HepG2 (cell line): ENCODE data around the gene SNX2. TPM values are rescaled to one million over a fixed set of nuclear protein-coding genes. Genes with fewer than 3 reads are reported as not detected.

Experiments
- ATAC-seq: fragments of 200-7000 bp; cut with Tn5 transposase; 3 replicates; pipeline ENCODE4 v1.9.1; 2020; ENCODE audit warnings: mild to moderate bottlenecking, moderate library complexity
- BruUV-seq: library from RNA; stranded (reverse); fragments of 400-500 nt; replicated peaks from 2 replicates; lab custom pipeline; 2021; lab: Mats Ljungman, UMichigan
- CTCF ChIA-PET: fragments of 300-600 bp; formaldehyde crosslinking; extraction: SDS; loops from one replicate; lab custom pipeline; 2021; ENCODE audit warnings: low total read pairs, inconsistent platforms, low intra/inter-chr PET ratio; lab: Yijun Ruan, JAX
- POLR2A ChIA-PET: fragments of 350-600 bp; sonication (Branson Sonifier 250); formaldehyde crosslinking; loops from one replicate; lab custom pipeline; 2020; ENCODE audit warnings: antibody characterized with exemption, inconsistent platforms; lab: Yijun Ruan, JAX
- DNase-seq: peaks from one replicate; pipeline ENCODE4 v3.0.0-alpha.2; 2015; ENCODE audit warnings: low spot score
- FAIRE-seq: peaks from 3 replicates; lab custom pipeline; 2011; peaks lifted over from hg19 to GRCh38; lab: Jason Lieb, UNC
- H2AFZ ChIP-seq: one replicate; pipeline ENCODE4 v1.6.1; 2011; ENCODE audit warnings: low read length, inconsistent platforms
- H3K27ac ChIP-seq: fragments of 300-600 bp; 3 replicates; pipeline ENCODE4 v1.8.0; 2011; ENCODE audit warnings: mixed run types, mild to moderate bottlenecking, mixed read lengths, low read length, inconsistent platforms; ENCODE audit not compliant: insufficient read depth; ENCODE audit errors: extremely low read length
- H3K27me3 ChIP-seq, 2 experiments: fragments of 200-600 bp in 1 of 2; 2 replicates in 1 of 2; 3 replicates in 1 of 2; pipeline versions ENCODE4 v1.6.0 to v1.8.0; 2011; ENCODE audit warnings: low read length in 2 of 2, mild to moderate bottlenecking in 2 of 2, moderate library complexity in 2 of 2, inconsistent platforms in 1 of 2; ENCODE audit not compliant: insufficient read depth in 2 of 2, control insufficient read depth in 1 of 2
- H3K36me3 ChIP-seq, 2 experiments: fragments of 200-600 bp in 1 of 2; replicated peaks in 1 of 2; 2 replicates in 1 of 2; 3 replicates in 1 of 2; pipeline versions ENCODE4 v1.5.1 to v1.8.0; 2011; ENCODE audit warnings: low read length in 2 of 2, inconsistent platforms in 1 of 2; ENCODE audit not compliant: insufficient read depth in 2 of 2, control insufficient read depth in 1 of 2
- H3K4me1 ChIP-seq: 2 replicates; pipeline ENCODE4 v1.5.1; 2012; ENCODE audit warnings: low read length, inconsistent platforms; ENCODE audit not compliant: insufficient read depth
- H3K4me2 ChIP-seq: 2 replicates; pipeline ENCODE4 v1.6.0; 2011; ENCODE audit warnings: low read depth, low read length, inconsistent platforms
- H3K4me3 ChIP-seq, 3 experiments: fragments of 200-600 bp in 1 of 3; sonication (generic), shearing (Covaris generic) in 1 of 3; replicated peaks in 1 of 3; 2 replicates each; pipeline ENCODE4 v1.5.1; 2011 to 2016; ENCODE audit warnings: low read length in 3 of 3, inconsistent platforms in 2 of 3, low read depth in 2 of 3, mild to moderate bottlenecking in 2 of 3, control low read depth in 1 of 3, mixed read lengths in 1 of 3; ENCODE audit not compliant: insufficient read depth in 1 of 3
- H3K79me2 ChIP-seq: one replicate; pipeline ENCODE4 v1.6.1; 2011; ENCODE audit warnings: low read length, inconsistent platforms; ENCODE audit not compliant: insufficient read depth
- H3K9ac ChIP-seq: 2 replicates; pipeline ENCODE4 v1.6.0; 2011; ENCODE audit warnings: mild to moderate bottlenecking, low read depth, low read length, inconsistent platforms; ENCODE audit not compliant: insufficient read depth
- H3K9me3 ChIP-seq: 2 replicates; pipeline ENCODE4 v1.5.1; 2012; ENCODE audit warnings: mild to moderate bottlenecking, low read length
- H4K20me1 ChIP-seq: 2 replicates; pipeline ENCODE4 v1.6.0; 2011; ENCODE audit warnings: inconsistent platforms, mild to moderate bottlenecking, low read length, moderate library complexity; ENCODE audit not compliant: insufficient read depth
- ARID4A ChIP-seq: sonication (generic); formaldehyde crosslinking; IDR thresholded peaks from 2 replicates; pipeline ENCODE4 v1.5.0; 2020; ENCODE audit warnings: mild to moderate bottlenecking, missing genetic modification reagents, borderline replicate concordance
- KDM3A ChIP-seq: IDR thresholded peaks from 2 replicates; pipeline ENCODE4 v1.6.1; 2018; ENCODE audit warnings: low read depth, missing compliant biosample characterization
- MAFF ChIP-seq: IDR thresholded peaks from 2 replicates; pipeline ENCODE4 v1.6.1; 2011; ENCODE audit warnings: low read depth, low read length, improper control_type of control experiment
- MAFK ChIP-seq, 2 experiments: IDR thresholded peaks in 1 of 2; conservative IDR thresholded peaks in 1 of 2; 2 replicates each; pipeline ENCODE4 v1.6.1; 2011; ENCODE audit warnings: improper control_type of control experiment in 2 of 2, low read length in 2 of 2
- MBD4 ChIP-seq: IDR thresholded peaks from 2 replicates; pipeline ENCODE4 v1.6.1; 2012; ENCODE audit warnings: low read length, inconsistent platforms, borderline replicate concordance
- SSRP1 ChIP-seq: IDR thresholded peaks from 2 replicates; pipeline ENCODE4 v1.6.1; 2016; ENCODE audit warnings: control low read depth
- ZC3H13 ChIP-seq: sonication (generic); formaldehyde crosslinking; IDR thresholded peaks from 2 replicates; pipeline ENCODE4 v1.8.1; 2023; ENCODE audit warnings: mild to moderate bottlenecking, missing genetic modification reagents, moderate library complexity
- ZNF17 ChIP-seq: sonication (generic); formaldehyde crosslinking; IDR thresholded peaks from 2 replicates; pipeline ENCODE4 v1.5.0; 2020; ENCODE audit warnings: mild to moderate bottlenecking, missing genetic modification reagents
- ZNF430 ChIP-seq: sonication (generic); formaldehyde crosslinking; IDR thresholded peaks from 2 replicates; pipeline ENCODE4 v1.9.0; 2021; ENCODE audit warnings: mild to moderate bottlenecking, missing genetic modification reagents
- ZNF563 ChIP-seq: sonication (generic); formaldehyde crosslinking; IDR thresholded peaks from 2 replicates; pipeline ENCODE4 v1.8.0; 2022; ENCODE audit warnings: mild to moderate bottlenecking, moderate library complexity, missing genetic modification reagents
- ZNF790 ChIP-seq: sonication (generic); formaldehyde crosslinking; IDR thresholded peaks from 2 replicates; pipeline ENCODE4 v1.8.0; 2022; ENCODE audit warnings: missing genetic modification reagents, mild to moderate bottlenecking, borderline replicate concordance
- WGBS: methylation state at CpG from one replicate; pipeline ENCODE4 v1.1.6; 2017; ENCODE audit warnings: low lambda C conversion rate; 5-methylcytosine and 5-hydroxymethylcytosine counted together
- in situ Hi-C: cut with HindIII; loops from 2 replicates; pipeline ENCODE4 v1.10.0; 2017; ENCODE audit warnings: low pct_unique_long_range_greater_than_20kb; ENCODE audit not compliant: extremely low pct_ligation_motif_present
- intact Hi-C: fragments of 100-400 bp; cut with micrococcal nuclease; formaldehyde crosslinking; loops from one replicate; pipeline ENCODE4 v1.10.0; 2022; ENCODE audit not compliant: unreplicated experiment
- polyA plus RNA-seq, 8 experiments: library from polyadenylated mRNA; depleted of rRNA in 3 of 8; stranded (reverse) in 7 of 8; unstranded in 1 of 8; fragments of >200 nt; fragmentation: Illumina TruSeq in 4 of 8; extraction: Trizol in 4 of 8; gene quantifications; 2 replicates each; pipeline versions ENCODE4 v1.2.1 to v1.2.3, GENCODE V29; 2011 to 2016; ENCODE audit warnings: low read depth in 4 of 8, missing spikeins in 1 of 8, mixed read lengths in 1 of 8; ENCODE audit not compliant: insufficient read depth in 1 of 8
- total RNA-seq, 5 experiments: library from RNA; depleted of rRNA; stranded (reverse); fragments of >200 nt; fragmentation: Illumina TruSeq; extraction: Trizol; gene quantifications; 2 replicates each; pipeline ENCODE4 v1.2.3, GENCODE V29; 2016; ENCODE audit warnings: low read depth in 1 of 5
- TF ChIP-seq, protein P1 (sequence below): IDR thresholded peaks from 2 replicates; pipeline ENCODE4 v1.4.0; 2020; ENCODE audit warnings: mild to moderate bottlenecking, missing genetic modification reagents

The SNX2 gene
- total and polyA plus RNA-seq, 2 of the 13 experiments (the other 11 are each of a cell fraction or from before 2014, with no cell fraction given): 26.4 to 78.8 TPM

- POLR2A ChIA-PET: no interaction called here
- no peak overlapping the region for H3K27ac ChIP-seq
- peaks cover 14% of the 10 kb centered on the region for H3K4me1 ChIP-seq
- TF ChIP-seq ZC3H13 (CRISPR knock-in tag): no peak
- TF ChIP-seq MAFF: peak; percentile 57
- TF ChIP-seq MAFK (conservative IDR thresholded peaks at IDR 0.05 in 1 of 2, IDR thresholded peaks at IDR 0.05 in 1 of 2; ENCODE audit: low read length in 2 of 2): peak; percentile 69 to 76
- TF ChIP-seq, all 625 proteins: peak for 2
- Histone ChIP-seq H3K79me2 (no peaks in the 10 kb centered on the region), H3K4me2 (no peak overlapping the region), H4K20me1 (no peaks in the 10 kb centered on the region), H3K9me3 (no peaks in the 10 kb centered on the region), H3K9ac (no peak overlapping the region), H3K4me3 (no peak overlapping the region), H3K27me3 (no peaks in the 10 kb centered on the region), H3K36me3 (no peaks in the 10 kb centered on the region), H2AFZ (no peak overlapping the region)
- intact Hi-C loops (no loop called here), in situ Hi-C loops (no loop called here)
- ATAC-seq: no peak
- BruUV-seq: no TSS peak
- CTCF ChIA-PET: no interaction called here
- FAIRE-seq: no peak
- WGBS: 100% methylated on average over 1 of the region's 1 CpG
- no peak for DNase-seq
Observed at GRCh38 chr5:122858451-122858850, 83.6 kb downstream of the SNX2 start.

DNA sequence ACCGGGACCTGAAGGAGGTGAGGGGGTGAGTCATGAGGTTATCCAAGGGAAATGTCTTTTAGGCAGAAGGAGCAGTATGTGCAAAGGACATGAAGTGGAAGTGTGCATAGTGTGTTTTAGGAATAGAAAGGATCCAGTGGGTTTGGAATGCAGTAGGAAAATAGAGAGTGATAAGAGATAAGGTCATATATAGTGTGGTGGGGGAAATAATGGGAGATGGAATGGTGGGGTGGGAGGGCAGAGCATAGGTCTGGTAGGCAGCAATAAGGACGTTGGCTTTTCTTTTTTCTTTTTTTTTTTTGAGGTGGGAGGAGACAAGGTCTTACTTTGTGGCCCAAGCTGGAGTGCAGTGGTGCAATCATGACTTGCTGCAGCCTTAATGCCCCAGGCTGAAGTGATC, 88.4 kb downstream of the SNX2 start:
- Histone ChIP-seq H3K36me3 (peaks cover 0 to 1% of the 10 kb centered on the region in 2 experiments; a peak in 2 of 5 replicates), H3K27ac (no peak overlapping the region), H4K20me1 (no peaks in the 10 kb centered on the region), H3K9ac (no peak overlapping the region), H3K4me3 (no peak overlapping the region), H3K9me3 (no peaks in the 10 kb centered on the region), H3K27me3 (no peaks in the 10 kb centered on the region), H2AFZ (no peak overlapping the region), H3K4me1 (peaks cover 25% of the 10 kb centered on the region), H3K4me2 (no peak overlapping the region), H3K79me2 (no peaks in the 10 kb centered on the region)
- CTCF ChIA-PET: no interaction called here
- POLR2A ChIA-PET: no interaction called here
- WGBS: 70% methylated on average over 2 of the region's 2 CpGs
- ATAC-seq (no peak), DNase-seq (no peak), FAIRE-seq (no peak)
- intact Hi-C loops: no loop called here
- no TSS peak for BruUV-seq
- in situ Hi-C loops: no loop called here
- no peak for TF ChIP-seq ARID4A (CRISPR knock-in tag)
- no peak for TF ChIP-seq ZNF563
- no peak for TF ChIP-seq ZNF430 (CRISPR knock-in tag)
- no peak for TF ChIP-seq KDM3A (CRISPR knock-in tag)
- TF ChIP-seq, protein P1, sequence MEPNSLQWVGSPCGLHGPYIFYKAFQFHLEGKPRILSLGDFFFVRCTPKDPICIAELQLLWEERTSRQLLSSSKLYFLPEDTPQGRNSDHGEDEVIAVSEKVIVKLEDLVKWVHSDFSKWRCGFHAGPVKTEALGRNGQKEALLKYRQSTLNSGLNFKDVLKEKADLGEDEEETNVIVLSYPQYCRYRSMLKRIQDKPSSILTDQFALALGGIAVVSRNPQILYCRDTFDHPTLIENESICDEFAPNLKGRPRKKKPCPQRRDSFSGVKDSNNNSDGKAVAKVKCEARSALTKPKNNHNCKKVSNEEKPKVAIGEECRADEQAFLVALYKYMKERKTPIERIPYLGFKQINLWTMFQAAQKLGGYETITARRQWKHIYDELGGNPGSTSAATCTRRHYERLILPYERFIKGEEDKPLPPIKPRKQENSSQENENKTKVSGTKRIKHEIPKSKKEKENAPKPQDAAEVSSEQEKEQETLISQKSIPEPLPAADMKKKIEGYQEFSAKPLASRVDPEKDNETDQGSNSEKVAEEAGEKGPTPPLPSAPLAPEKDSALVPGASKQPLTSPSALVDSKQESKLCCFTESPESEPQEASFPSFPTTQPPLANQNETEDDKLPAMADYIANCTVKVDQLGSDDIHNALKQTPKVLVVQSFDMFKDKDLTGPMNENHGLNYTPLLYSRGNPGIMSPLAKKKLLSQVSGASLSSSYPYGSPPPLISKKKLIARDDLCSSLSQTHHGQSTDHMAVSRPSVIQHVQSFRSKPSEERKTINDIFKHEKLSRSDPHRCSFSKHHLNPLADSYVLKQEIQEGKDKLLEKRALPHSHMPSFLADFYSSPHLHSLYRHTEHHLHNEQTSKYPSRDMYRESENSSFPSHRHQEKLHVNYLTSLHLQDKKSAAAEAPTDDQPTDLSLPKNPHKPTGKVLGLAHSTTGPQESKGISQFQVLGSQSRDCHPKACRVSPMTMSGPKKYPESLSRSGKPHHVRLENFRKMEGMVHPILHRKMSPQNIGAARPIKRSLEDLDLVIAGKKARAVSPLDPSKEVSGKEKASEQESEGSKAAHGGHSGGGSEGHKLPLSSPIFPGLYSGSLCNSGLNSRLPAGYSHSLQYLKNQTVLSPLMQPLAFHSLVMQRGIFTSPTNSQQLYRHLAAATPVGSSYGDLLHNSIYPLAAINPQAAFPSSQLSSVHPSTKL (CRISPR knock-in tag): no peak
- TF ChIP-seq ZNF17 (CRISPR knock-in tag): no peak
- TF ChIP-seq MBD4: no peak
- TF ChIP-seq ZNF790: no peak
- TF ChIP-seq SSRP1 (CRISPR knock-in tag): no peak
